Activated CD8-positive, alpha-beta T cell treated with anti-CD3 and anti-CD28 coated beads for 36 hours (primary cell): ENCODE measurements around the gene NPHS1. TPM values are rescaled to one million over a fixed set of nuclear protein-coding genes. Genes with fewer than 3 reads are reported as not detected.

ENCODE experiments used
- ATAC-seq: fragments of 200-7000 bp; cut with Tn5 transposase; one replicate; pipeline ENCODE4 v1.10.0; 2021; ENCODE audit warnings: mild to moderate bottlenecking, moderate library complexity
- CTCF ChIA-PET: fragments of 350-600 bp; sonication (Branson Sonifier 250); formaldehyde crosslinking; loops from one replicate; lab custom pipeline; 2021; ENCODE audit warnings: antibody characterized with exemption; lab: Charles Lee
- POLR2A ChIA-PET: fragments of 350-600 bp; sonication (Branson Sonifier 250); formaldehyde crosslinking; loops from one replicate; lab custom pipeline; 2021; ENCODE audit warnings: antibody characterized with exemption; lab: Charles Lee
- DNase-seq: peaks from one replicate; pipeline ENCODE4 v3.0.0-alpha.2; 2020
- H3K27ac Mint-ChIP-seq: one replicate; pipeline ENCODE4 v1.8.0; 2021; ENCODE audit warnings: mild to moderate bottlenecking, mixed read lengths
- H3K27me3 Mint-ChIP-seq: one replicate; pipeline ENCODE4 v1.8.0; 2021; ENCODE audit warnings: mixed read lengths
- H3K36me3 Mint-ChIP-seq: one replicate; pipeline ENCODE4 v1.8.0; 2021; ENCODE audit warnings: low read depth, mixed read lengths
- H3K4me1 Mint-ChIP-seq: one replicate; pipeline ENCODE4 v1.8.0; 2021; ENCODE audit warnings: low read depth, mixed read lengths
- H3K4me3 Mint-ChIP-seq: one replicate; pipeline ENCODE4 v1.8.0; 2021; ENCODE audit warnings: mild to moderate bottlenecking, moderate library complexity, mixed read lengths
- H3K9me3 Mint-ChIP-seq: one replicate; pipeline ENCODE4 v1.8.0; 2021; ENCODE audit warnings: mixed read lengths
- intact Hi-C: fragments of 100-400 bp; cut with micrococcal nuclease; formaldehyde crosslinking; loops from one replicate; pipeline ENCODE4 v1.10.0; 2022
- total RNA-seq, 2 experiments: library from RNA; stranded (reverse); gene quantifications; one replicate each; pipeline ENCODE4 v1.2.3, GENCODE V29; 2021
- TF ChIP-seq, protein P1 (sequence below): fragments of 200-600 bp; IDR thresholded peaks from one replicate; pipeline ENCODE4 v1.8.0; 2022; ENCODE audit warnings: antibody characterized with exemption, mild to moderate bottlenecking

The NPHS1 gene
- total RNA-seq, 2 experiments from 2014 or later: not detected

- H3K9me3 Mint-ChIP-seq: no peaks in the 10 kb centered on the region
- peaks cover 6% of the 10 kb centered on the region for H3K4me1 Mint-ChIP-seq
- TF ChIP-seq, protein P1, sequence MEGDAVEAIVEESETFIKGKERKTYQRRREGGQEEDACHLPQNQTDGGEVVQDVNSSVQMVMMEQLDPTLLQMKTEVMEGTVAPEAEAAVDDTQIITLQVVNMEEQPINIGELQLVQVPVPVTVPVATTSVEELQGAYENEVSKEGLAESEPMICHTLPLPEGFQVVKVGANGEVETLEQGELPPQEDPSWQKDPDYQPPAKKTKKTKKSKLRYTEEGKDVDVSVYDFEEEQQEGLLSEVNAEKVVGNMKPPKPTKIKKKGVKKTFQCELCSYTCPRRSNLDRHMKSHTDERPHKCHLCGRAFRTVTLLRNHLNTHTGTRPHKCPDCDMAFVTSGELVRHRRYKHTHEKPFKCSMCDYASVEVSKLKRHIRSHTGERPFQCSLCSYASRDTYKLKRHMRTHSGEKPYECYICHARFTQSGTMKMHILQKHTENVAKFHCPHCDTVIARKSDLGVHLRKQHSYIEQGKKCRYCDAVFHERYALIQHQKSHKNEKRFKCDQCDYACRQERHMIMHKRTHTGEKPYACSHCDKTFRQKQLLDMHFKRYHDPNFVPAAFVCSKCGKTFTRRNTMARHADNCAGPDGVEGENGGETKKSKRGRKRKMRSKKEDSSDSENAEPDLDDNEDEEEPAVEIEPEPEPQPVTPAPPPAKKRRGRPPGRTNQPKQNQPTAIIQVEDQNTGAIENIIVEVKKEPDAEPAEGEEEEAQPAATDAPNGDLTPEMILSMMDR: no peak
- H3K27me3 Mint-ChIP-seq: peaks cover 47% of the 10 kb centered on the region
- intact Hi-C loops: no loop called here
- ChIA-PET POLR2A (no interaction called here), CTCF (no interaction called here)
- no peak overlapping the region for H3K27ac Mint-ChIP-seq
- H3K4me3 Mint-ChIP-seq: no peak overlapping the region
- DNase-seq (no peak), ATAC-seq (no peak)
- no peaks in the 10 kb centered on the region for H3K36me3 Mint-ChIP-seq
Measured at GRCh38 chr19:35862528-35862927, 10.2 kb upstream of the NPHS1 start.

DNA sequence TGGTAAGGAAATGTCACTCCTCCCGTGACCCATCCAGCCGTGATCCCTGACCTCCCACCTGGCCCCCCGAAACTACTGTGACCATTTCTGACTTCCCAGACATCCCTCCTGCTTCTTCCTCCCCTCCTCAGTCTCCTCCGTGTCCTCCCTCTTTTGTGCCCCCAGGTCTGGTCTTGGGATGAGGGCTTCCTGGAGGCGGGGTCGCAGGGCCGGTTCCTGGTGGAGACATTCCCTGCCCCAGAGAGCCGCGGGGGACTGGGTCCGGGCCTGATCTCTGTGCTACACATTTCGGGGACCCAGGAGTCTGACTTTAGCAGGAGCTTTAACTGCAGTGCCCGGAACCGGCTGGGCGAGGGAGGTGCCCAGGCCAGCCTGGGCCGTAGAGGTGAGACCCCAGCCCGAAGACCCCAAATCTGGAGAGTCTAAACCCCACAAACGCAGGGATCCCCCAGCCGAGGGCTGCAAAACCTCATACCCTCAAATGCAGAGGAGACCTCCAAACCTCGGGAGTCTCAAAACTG is 9.4 kb upstream of the NPHS1 start:
- Mint-ChIP-seq H3K36me3 (no peaks in the 10 kb centered on the region), H3K27ac (no peak overlapping the region), H3K9me3 (no peaks in the 10 kb centered on the region), H3K27me3 (peaks cover 49% of the 10 kb centered on the region), H3K4me1 (peaks cover 9% of the 10 kb centered on the region), H3K4me3 (no peak overlapping the region)
- ATAC-seq (no peak), DNase-seq (no peak)
- ChIA-PET POLR2A (interaction anchor here (1.1 kb wide), 1 partner anchor 9 kb away, joined by 5 read pairs; the partner anchor contains the start of gene NPHS1), CTCF (no interaction called here)
- TF ChIP-seq, protein P1: no peak
- intact Hi-C loops: no loop called here

DNA sequence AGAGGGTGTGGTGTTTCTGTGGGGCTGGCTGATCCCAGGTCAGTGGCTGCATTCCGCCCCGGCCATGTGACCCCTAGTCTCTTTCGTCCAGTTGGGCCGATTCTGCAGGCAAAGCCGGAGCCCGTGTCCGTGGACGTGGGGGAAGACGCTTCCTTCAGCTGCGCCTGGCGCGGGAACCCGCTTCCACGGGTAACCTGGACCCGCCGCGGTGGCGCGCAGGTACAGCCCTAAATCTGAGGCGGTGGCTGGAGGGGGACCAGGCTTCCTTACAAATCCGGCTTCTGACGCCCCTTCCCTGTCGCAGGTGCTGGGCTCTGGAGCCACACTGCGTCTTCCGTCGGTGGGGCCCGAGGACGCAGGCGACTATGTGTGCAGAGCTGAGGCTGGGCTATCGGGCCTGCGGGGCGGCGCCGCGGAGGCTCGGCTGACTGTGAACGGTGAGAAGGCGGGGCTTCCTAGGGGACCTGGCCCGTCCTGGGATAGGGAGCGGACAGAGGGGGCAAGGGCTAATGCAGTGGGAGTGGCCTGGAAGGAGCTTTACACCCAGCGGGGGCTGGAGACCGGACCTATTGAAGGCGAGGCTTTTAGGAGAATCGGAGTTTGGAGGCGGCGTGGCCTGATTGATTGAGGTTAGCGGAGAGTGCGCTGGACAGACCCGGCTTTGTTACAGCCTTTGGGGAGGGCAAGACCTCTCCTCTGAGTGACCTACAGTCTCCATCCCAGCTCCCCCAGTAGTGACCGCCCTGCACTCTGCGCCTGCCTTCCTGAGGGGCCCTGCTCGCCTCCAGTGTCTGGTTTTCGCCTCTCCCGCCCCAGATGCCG is 8.7 kb upstream of the NPHS1 start:
- Mint-ChIP-seq H3K4me3 (no peak overlapping the region), H3K9me3 (no peaks in the 10 kb centered on the region), H3K27ac (no peak overlapping the region), H3K27me3 (peaks cover 45% of the 10 kb centered on the region), H3K36me3 (no peaks in the 10 kb centered on the region), H3K4me1 (peaks cover 9% of the 10 kb centered on the region)
- ATAC-seq (no peak), DNase-seq (no peak)
- ChIA-PET POLR2A (interaction anchor here (1.1 kb wide), 1 partner anchor 8 kb away, joined by 5 read pairs; the partner anchor contains the start of gene NPHS1), CTCF (no interaction called here)
- TF ChIP-seq, protein P1: no peak
- intact Hi-C loops: no loop called here

GRCh38 chr19:35860436-35860817 is 8.1 kb upstream of the NPHS1 start:
- CTCF ChIA-PET: no interaction called here
- Mint-ChIP-seq H3K4me1 (peaks cover 9% of the 10 kb centered on the region), H3K27me3 (peaks cover 46% of the 10 kb centered on the region), H3K4me3 (no peak overlapping the region), H3K27ac (no peak overlapping the region), H3K9me3 (no peaks in the 10 kb centered on the region), H3K36me3 (no peaks in the 10 kb centered on the region)
- TF ChIP-seq, protein P1: no peak
- DNase-seq: no peak
- intact Hi-C loops: no loop called here
- ATAC-seq: no peak
- POLR2A ChIA-PET: no interaction called here

DNA sequence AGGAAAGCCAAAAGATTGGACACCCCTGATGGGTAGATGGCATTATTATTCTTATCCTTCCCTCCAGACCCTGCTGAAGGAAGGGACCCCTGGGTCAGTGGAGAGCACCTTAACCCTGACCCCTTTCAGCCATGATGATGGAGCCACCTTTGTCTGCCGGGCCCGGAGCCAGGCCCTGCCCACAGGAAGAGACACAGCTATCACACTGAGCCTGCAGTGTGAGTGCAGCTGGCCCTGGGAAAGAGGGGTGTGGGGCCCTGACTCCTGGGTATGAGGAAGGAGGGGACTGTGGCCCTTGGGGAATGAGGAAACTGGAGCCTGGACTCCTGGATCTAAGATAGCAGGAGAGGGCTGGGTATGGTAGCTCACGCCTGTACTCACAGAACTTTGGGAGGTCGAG is 7.1 kb upstream of the NPHS1 start:
- POLR2A ChIA-PET: no interaction called here
- DNase-seq (no peak), ATAC-seq (no peak)
- no peaks in the 10 kb centered on the region for H3K36me3 Mint-ChIP-seq
- H3K4me3 Mint-ChIP-seq: no peak overlapping the region
- CTCF ChIA-PET: no interaction called here
- TF ChIP-seq, protein P1: no peak
- H3K4me1 Mint-ChIP-seq: peaks cover 9% of the 10 kb centered on the region
- no peaks in the 10 kb centered on the region for H3K9me3 Mint-ChIP-seq
- peaks cover 53% of the 10 kb centered on the region for H3K27me3 Mint-ChIP-seq
- intact Hi-C loops: no loop called here
- no peak overlapping the region for H3K27ac Mint-ChIP-seq
